HepG2 (cell line): ENCODE measurements around the gene CD300A. TPM values are rescaled to one million over a fixed set of nuclear protein-coding genes. Genes with fewer than 3 reads are reported as not detected.

ENCODE experiments used
- ATAC-seq: fragments of 200-7000 bp; cut with Tn5 transposase; 3 replicates; pipeline ENCODE4 v1.9.1; 2020; ENCODE audit warnings: mild to moderate bottlenecking, moderate library complexity
- BruUV-seq: library from RNA; stranded (reverse); fragments of 400-500 nt; replicated peaks from 2 replicates; lab custom pipeline; 2021; lab: Mats Ljungman, UMichigan
- CTCF ChIA-PET: fragments of 300-600 bp; formaldehyde crosslinking; extraction: SDS; loops from one replicate; lab custom pipeline; 2021; ENCODE audit warnings: low total read pairs, inconsistent platforms, low intra/inter-chr PET ratio; lab: Yijun Ruan, JAX
- POLR2A ChIA-PET: fragments of 350-600 bp; sonication (Branson Sonifier 250); formaldehyde crosslinking; loops from one replicate; lab custom pipeline; 2020; ENCODE audit warnings: antibody characterized with exemption, inconsistent platforms; lab: Yijun Ruan, JAX
- DNase-seq: peaks from one replicate; pipeline ENCODE4 v3.0.0-alpha.2; 2015; ENCODE audit warnings: low spot score
- FAIRE-seq: peaks from 3 replicates; lab custom pipeline; 2011; peaks lifted over from hg19 to GRCh38; lab: Jason Lieb, UNC
- H2AFZ ChIP-seq: one replicate; pipeline ENCODE4 v1.6.1; 2011; ENCODE audit warnings: low read length, inconsistent platforms
- H3K27ac ChIP-seq: fragments of 300-600 bp; 3 replicates; pipeline ENCODE4 v1.8.0; 2011; ENCODE audit warnings: mixed run types, mild to moderate bottlenecking, mixed read lengths, low read length, inconsistent platforms; ENCODE audit not compliant: insufficient read depth; ENCODE audit errors: extremely low read length
- H3K27me3 ChIP-seq, 2 experiments: fragments of 200-600 bp in 1 of 2; 2 replicates in 1 of 2; 3 replicates in 1 of 2; pipeline versions ENCODE4 v1.6.0 to v1.8.0; 2011; ENCODE audit warnings: low read length in 2 of 2, mild to moderate bottlenecking in 2 of 2, moderate library complexity in 2 of 2, inconsistent platforms in 1 of 2; ENCODE audit not compliant: insufficient read depth in 2 of 2, control insufficient read depth in 1 of 2
- H3K36me3 ChIP-seq, 2 experiments: fragments of 200-600 bp in 1 of 2; replicated peaks in 1 of 2; 2 replicates in 1 of 2; 3 replicates in 1 of 2; pipeline versions ENCODE4 v1.5.1 to v1.8.0; 2011; ENCODE audit warnings: low read length in 2 of 2, inconsistent platforms in 1 of 2; ENCODE audit not compliant: insufficient read depth in 2 of 2, control insufficient read depth in 1 of 2
- H3K4me1 ChIP-seq: 2 replicates; pipeline ENCODE4 v1.5.1; 2012; ENCODE audit warnings: low read length, inconsistent platforms; ENCODE audit not compliant: insufficient read depth
- H3K4me2 ChIP-seq: 2 replicates; pipeline ENCODE4 v1.6.0; 2011; ENCODE audit warnings: low read depth, low read length, inconsistent platforms
- H3K4me3 ChIP-seq, 3 experiments: fragments of 200-600 bp in 1 of 3; sonication (generic), shearing (Covaris generic) in 1 of 3; replicated peaks in 1 of 3; 2 replicates each; pipeline ENCODE4 v1.5.1; 2011 to 2016; ENCODE audit warnings: low read length in 3 of 3, inconsistent platforms in 2 of 3, low read depth in 2 of 3, mild to moderate bottlenecking in 2 of 3, control low read depth in 1 of 3, mixed read lengths in 1 of 3; ENCODE audit not compliant: insufficient read depth in 1 of 3
- H3K79me2 ChIP-seq: one replicate; pipeline ENCODE4 v1.6.1; 2011; ENCODE audit warnings: low read length, inconsistent platforms; ENCODE audit not compliant: insufficient read depth
- H3K9ac ChIP-seq: 2 replicates; pipeline ENCODE4 v1.6.0; 2011; ENCODE audit warnings: mild to moderate bottlenecking, low read depth, low read length, inconsistent platforms; ENCODE audit not compliant: insufficient read depth
- H3K9me3 ChIP-seq: 2 replicates; pipeline ENCODE4 v1.5.1; 2012; ENCODE audit warnings: mild to moderate bottlenecking, low read length
- H4K20me1 ChIP-seq: 2 replicates; pipeline ENCODE4 v1.6.0; 2011; ENCODE audit warnings: inconsistent platforms, mild to moderate bottlenecking, low read length, moderate library complexity; ENCODE audit not compliant: insufficient read depth
- E2F1 ChIP-seq: sonication (generic); formaldehyde crosslinking; IDR thresholded peaks from 2 replicates; pipeline ENCODE4 v1.5.0; 2020; ENCODE audit warnings: missing genetic modification reagents
- IKZF1 ChIP-seq: fragments of 450-650 bp; IDR thresholded peaks from 2 replicates; pipeline ENCODE4 v1.7.1; 2016
- KDM4B ChIP-seq: sonication (generic); formaldehyde crosslinking; IDR thresholded peaks from 2 replicates; pipeline ENCODE4 v1.4.0; 2020; ENCODE audit warnings: missing genetic modification reagents
- NR3C1 ChIP-seq: sonication (generic); formaldehyde crosslinking; IDR thresholded peaks from 2 replicates; pipeline ENCODE4 v1.4.0; 2020; ENCODE audit warnings: missing genetic modification reagents
- ONECUT2 ChIP-seq: sonication (generic); formaldehyde crosslinking; IDR thresholded peaks from 2 replicates; pipeline ENCODE4 v1.4.0; 2020; ENCODE audit warnings: missing genetic modification reagents
- SRF ChIP-seq: IDR thresholded peaks from 2 replicates; pipeline ENCODE4 v1.6.1; 2011; ENCODE audit warnings: mild to moderate bottlenecking, low read depth, low read length, moderate library complexity
- TEF ChIP-seq: sonication (generic); formaldehyde crosslinking; IDR thresholded peaks from 2 replicates; pipeline ENCODE4 v1.5.0; 2020; ENCODE audit warnings: missing genetic modification reagents
- ZBTB2 ChIP-seq: sonication (generic); formaldehyde crosslinking; IDR thresholded peaks from 2 replicates; pipeline ENCODE4 v1.8.0; 2022; ENCODE audit warnings: low read depth, missing genetic modification reagents
- ZNF33B ChIP-seq: sonication (generic); formaldehyde crosslinking; IDR thresholded peaks from 2 replicates; pipeline ENCODE4 v1.5.1; 2020; ENCODE audit warnings: mild to moderate bottlenecking, missing genetic modification reagents
- ZSCAN30 ChIP-seq: sonication (generic); formaldehyde crosslinking; IDR thresholded peaks from 2 replicates; pipeline ENCODE4 v1.5.0; 2020; ENCODE audit warnings: mild to moderate bottlenecking, missing genetic modification reagents
- WGBS: methylation state at CpG from one replicate; pipeline ENCODE4 v1.1.6; 2017; ENCODE audit warnings: low lambda C conversion rate; 5-methylcytosine and 5-hydroxymethylcytosine counted together
- in situ Hi-C: cut with HindIII; loops from 2 replicates; pipeline ENCODE4 v1.10.0; 2017; ENCODE audit warnings: low pct_unique_long_range_greater_than_20kb; ENCODE audit not compliant: extremely low pct_ligation_motif_present
- intact Hi-C: fragments of 100-400 bp; cut with micrococcal nuclease; formaldehyde crosslinking; loops from one replicate; pipeline ENCODE4 v1.10.0; 2022; ENCODE audit not compliant: unreplicated experiment
- polyA plus RNA-seq, 8 experiments: library from polyadenylated mRNA; depleted of rRNA in 3 of 8; stranded (reverse) in 7 of 8; unstranded in 1 of 8; fragments of >200 nt; fragmentation: Illumina TruSeq in 4 of 8; extraction: Trizol in 4 of 8; gene quantifications; 2 replicates each; pipeline versions ENCODE4 v1.2.1 to v1.2.3, GENCODE V29; 2011 to 2016; ENCODE audit warnings: low read depth in 4 of 8, missing spikeins in 1 of 8, mixed read lengths in 1 of 8; ENCODE audit not compliant: insufficient read depth in 1 of 8
- total RNA-seq, 5 experiments: library from RNA; depleted of rRNA; stranded (reverse); fragments of >200 nt; fragmentation: Illumina TruSeq; extraction: Trizol; gene quantifications; 2 replicates each; pipeline ENCODE4 v1.2.3, GENCODE V29; 2016; ENCODE audit warnings: low read depth in 1 of 5
- TF ChIP-seq, protein P1 (sequence below): sonication (generic); formaldehyde crosslinking; IDR thresholded peaks from 2 replicates; pipeline ENCODE4 v1.4.0; 2020; ENCODE audit warnings: missing genetic modification reagents, mild to moderate bottlenecking, borderline replicate concordance
- TF ChIP-seq, protein P2 (sequence below): sonication (generic); formaldehyde crosslinking; IDR thresholded peaks from 2 replicates; pipeline ENCODE4 v1.4.0; 2020; ENCODE audit warnings: missing genetic modification reagents, borderline replicate concordance
- TF ChIP-seq, protein P3 (sequence below): sonication (generic); formaldehyde crosslinking; IDR thresholded peaks from 2 replicates; pipeline ENCODE4 v1.4.0; 2020; ENCODE audit warnings: low read depth, mild to moderate bottlenecking, missing genetic modification reagents
- TF ChIP-seq, protein P4 (sequence below): sonication (generic); formaldehyde crosslinking; IDR thresholded peaks from 2 replicates; pipeline ENCODE4 v1.4.0; 2020; ENCODE audit warnings: mild to moderate bottlenecking, missing genetic modification reagents

Gene CD300A
- total and polyA plus RNA-seq, 2 of the 13 experiments (the other 11 are each of a cell fraction or from before 2014, with no cell fraction given), result not detected

DNA sequence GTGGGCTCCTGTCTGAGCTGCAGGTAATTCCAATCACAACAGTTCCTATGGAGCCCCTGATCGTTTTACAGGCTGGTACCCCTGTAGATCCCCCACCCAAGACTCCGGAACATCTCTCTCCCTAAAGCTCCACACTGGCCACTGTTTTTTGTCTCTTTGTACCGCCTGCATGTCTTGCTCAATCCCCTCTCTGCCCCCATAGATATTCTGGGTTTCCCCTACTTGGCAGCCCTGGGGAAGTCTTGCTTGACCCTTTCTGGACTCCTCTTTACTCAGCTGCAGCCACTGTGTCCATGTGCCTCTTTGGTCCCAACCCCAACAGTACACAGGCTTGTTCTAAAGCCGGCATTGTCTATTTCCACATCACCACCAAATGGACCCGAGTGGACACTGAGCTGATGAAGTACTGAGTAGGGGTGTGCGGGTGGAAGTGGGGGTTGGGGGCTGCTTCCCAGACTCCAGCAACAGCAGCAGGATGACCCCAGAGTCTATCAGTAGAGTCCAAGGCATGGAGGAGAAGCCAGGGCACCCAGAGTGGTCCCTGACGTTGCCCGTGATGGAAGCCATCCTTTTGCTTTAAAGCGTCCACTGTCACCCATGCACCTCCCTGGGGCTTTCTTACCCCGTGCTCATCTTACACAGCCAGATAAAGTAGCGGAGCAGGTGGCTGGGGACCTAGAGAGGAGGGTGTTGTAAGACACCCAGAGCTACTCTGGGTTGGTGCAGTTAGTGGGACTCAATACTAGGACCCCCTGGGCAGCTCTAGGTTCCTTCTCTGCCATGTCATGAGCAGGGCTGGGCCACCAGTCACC, 58.4 kb downstream of the CD300A start:
- ChIA-PET CTCF (no interaction called here), POLR2A (no interaction called here)
- no peak for FAIRE-seq

More for the DNA sequence above, 58.4 kb downstream of the CD300A start:
- TF ChIP-seq, protein P1, sequence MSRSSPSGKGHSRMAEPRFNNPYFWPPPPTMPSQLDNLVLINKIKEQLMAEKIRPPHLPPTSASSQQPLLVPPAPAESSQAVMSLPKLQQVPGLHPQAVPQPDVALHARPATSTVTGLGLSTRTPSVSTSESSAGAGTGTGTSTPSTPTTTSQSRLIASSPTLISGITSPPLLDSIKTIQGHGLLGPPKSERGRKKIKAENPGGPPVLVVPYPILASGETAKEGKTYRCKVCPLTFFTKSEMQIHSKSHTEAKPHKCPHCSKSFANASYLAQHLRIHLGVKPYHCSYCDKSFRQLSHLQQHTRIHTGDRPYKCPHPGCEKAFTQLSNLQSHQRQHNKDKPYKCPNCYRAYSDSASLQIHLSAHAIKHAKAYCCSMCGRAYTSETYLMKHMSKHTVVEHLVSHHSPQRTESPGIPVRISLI (CRISPR knock-in tag), result no peak
- TF ChIP-seq E2F1 (CRISPR knock-in tag) (no peak), TEF (CRISPR knock-in tag) (no peak), ONECUT2 (CRISPR knock-in tag) (no peak), IKZF1 (no peak), NR3C1 (CRISPR knock-in tag) (no peak), ZNF33B (CRISPR knock-in tag) (no peak), ZSCAN30 (CRISPR knock-in tag) (no peak), ZBTB2 (CRISPR knock-in tag) (no peak), SRF (no peak), KDM4B (CRISPR knock-in tag) (no peak)
- TF ChIP-seq, protein P2, sequence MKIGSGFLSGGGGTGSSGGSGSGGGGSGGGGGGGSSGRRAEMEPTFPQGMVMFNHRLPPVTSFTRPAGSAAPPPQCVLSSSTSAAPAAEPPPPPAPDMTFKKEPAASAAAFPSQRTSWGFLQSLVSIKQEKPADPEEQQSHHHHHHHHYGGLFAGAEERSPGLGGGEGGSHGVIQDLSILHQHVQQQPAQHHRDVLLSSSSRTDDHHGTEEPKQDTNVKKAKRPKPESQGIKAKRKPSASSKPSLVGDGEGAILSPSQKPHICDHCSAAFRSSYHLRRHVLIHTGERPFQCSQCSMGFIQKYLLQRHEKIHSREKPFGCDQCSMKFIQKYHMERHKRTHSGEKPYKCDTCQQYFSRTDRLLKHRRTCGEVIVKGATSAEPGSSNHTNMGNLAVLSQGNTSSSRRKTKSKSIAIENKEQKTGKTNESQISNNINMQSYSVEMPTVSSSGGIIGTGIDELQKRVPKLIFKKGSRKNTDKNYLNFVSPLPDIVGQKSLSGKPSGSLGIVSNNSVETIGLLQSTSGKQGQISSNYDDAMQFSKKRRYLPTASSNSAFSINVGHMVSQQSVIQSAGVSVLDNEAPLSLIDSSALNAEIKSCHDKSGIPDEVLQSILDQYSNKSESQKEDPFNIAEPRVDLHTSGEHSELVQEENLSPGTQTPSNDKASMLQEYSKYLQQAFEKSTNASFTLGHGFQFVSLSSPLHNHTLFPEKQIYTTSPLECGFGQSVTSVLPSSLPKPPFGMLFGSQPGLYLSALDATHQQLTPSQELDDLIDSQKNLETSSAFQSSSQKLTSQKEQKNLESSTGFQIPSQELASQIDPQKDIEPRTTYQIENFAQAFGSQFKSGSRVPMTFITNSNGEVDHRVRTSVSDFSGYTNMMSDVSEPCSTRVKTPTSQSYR (CRISPR knock-in tag), result no peak
- TF ChIP-seq, protein P3, sequence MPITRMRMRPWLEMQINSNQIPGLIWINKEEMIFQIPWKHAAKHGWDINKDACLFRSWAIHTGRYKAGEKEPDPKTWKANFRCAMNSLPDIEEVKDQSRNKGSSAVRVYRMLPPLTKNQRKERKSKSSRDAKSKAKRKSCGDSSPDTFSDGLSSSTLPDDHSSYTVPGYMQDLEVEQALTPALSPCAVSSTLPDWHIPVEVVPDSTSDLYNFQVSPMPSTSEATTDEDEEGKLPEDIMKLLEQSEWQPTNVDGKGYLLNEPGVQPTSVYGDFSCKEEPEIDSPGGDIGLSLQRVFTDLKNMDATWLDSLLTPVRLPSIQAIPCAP (CRISPR knock-in tag), result no peak
- TF ChIP-seq, protein P4, sequence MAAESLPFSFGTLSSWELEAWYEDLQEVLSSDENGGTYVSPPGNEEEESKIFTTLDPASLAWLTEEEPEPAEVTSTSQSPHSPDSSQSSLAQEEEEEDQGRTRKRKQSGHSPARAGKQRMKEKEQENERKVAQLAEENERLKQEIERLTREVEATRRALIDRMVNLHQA (CRISPR knock-in tag), result no peak
- 18% methylated on average over 10 of the region's 11 CpGs for WGBS
- no peak overlapping the region for H3K27ac ChIP-seq
- H3K4me3 ChIP-seq, result no peak overlapping the region
- DNase-seq (no peak), ATAC-seq (no peak)
- BruUV-seq, result no TSS peak
- no peak overlapping the region for H2AFZ ChIP-seq
- H3K4me2 ChIP-seq, result no peak overlapping the region
- in situ Hi-C loops, result no loop called here
- H3K4me1 ChIP-seq, result peaks cover 11% of the 10 kb centered on the region; the same call in 1 of the 2 replicates
- no peak overlapping the region for H3K9ac ChIP-seq
- intact Hi-C loops, result no loop called here
- no peaks in the 10 kb centered on the region for H3K79me2 ChIP-seq
- H4K20me1 ChIP-seq, result no peaks in the 10 kb centered on the region
- H3K36me3 ChIP-seq, result no peaks in the 10 kb centered on the region
- peaks cover 5 to 85% of the 10 kb centered on the region in 2 experiments; a peak in 4 of 5 replicates for H3K27me3 ChIP-seq
- H3K9me3 ChIP-seq, result no peaks in the 10 kb centered on the region
